Gastrocnemius medialis (tissue), 4 donors: ENCODE data around the gene SEPHS2. TPM values are rescaled to one million over a fixed set of nuclear protein-coding genes. Genes with fewer than 3 reads are reported as not detected.

Experiments used
- ATAC-seq, 2 donors: fragments of 150-250 bp; one replicate each; pipeline ENCODE4 v1.9.1; 2016
- DNase-seq, 2 donors: peaks; one replicate each; pipeline ENCODE4 v3.0.0-alpha.2; 2019
- H3K27ac ChIP-seq, 4 donors: fragments of 200-600 bp; sonication (generic); 1 replicate in 1 of 4; 2 replicates in 3 of 4; pipeline ENCODE4 v1.5.1; 2016 to 2018; ENCODE audit warnings: mild to moderate bottlenecking in 2 of 4, moderate library complexity in 1 of 4
- H3K27me3 ChIP-seq, 3 donors: fragments of 200-600 bp; sonication (generic) in 2 of 3; 1 replicate in 1 of 3; 2 replicates in 2 of 3; pipeline versions ENCODE4 v1.5.1 to v1.6.0; 2016 to 2019; ENCODE audit warnings: mild to moderate bottlenecking in 1 of 3, moderate library complexity in 1 of 3
- H3K36me3 ChIP-seq, 2 donors: fragments of 200-600 bp; sonication (generic) in 1 of 2; one replicate each; pipeline ENCODE4 v1.5.1; 2017 to 2018
- H3K4me1 ChIP-seq, 2 donors: fragments of 200-600 bp; sonication (generic) in 1 of 2; one replicate each; pipeline ENCODE4 v1.5.1; 2016 to 2017; ENCODE audit warnings: mild to moderate bottlenecking in 2 of 2
- H3K4me3 ChIP-seq, 4 donors: fragments of 200-600 bp; sonication (generic) in 3 of 4; 1 replicate in 1 of 4; 2 replicates in 3 of 4; pipeline ENCODE4 v1.5.1; 2016 to 2019; ENCODE audit warnings: mild to moderate bottlenecking in 2 of 4
- H3K9me3 ChIP-seq, 3 donors: fragments of 200-600 bp; sonication (generic) in 2 of 3; 1 replicate in 1 of 3; 2 replicates in 2 of 3; pipeline ENCODE4 v1.5.1; 2016 to 2019
- POLR2A ChIP-seq, 2 donors: fragments of 450-650 bp; IDR thresholded peaks; one replicate each; pipeline ENCODE4 v1.6.1; 2017; ENCODE audit warnings: antibody characterized with exemption in 2 of 2, mild to moderate bottlenecking in 2 of 2, moderate library complexity in 2 of 2
- in situ Hi-C, 4 donors: fragments of 200-750 bp; cut with MboI; loops; one replicate each; pipeline versions ENCODE4 v1.15.0 to v1.8.0; 2017; ENCODE audit warnings: low sequenced_read_pairs in 4 of 4
- intact Hi-C: fragments of 100-400 bp; cut with DNase I; formaldehyde crosslinking; loops from one replicate; pipeline ENCODE4 v1.15.1; 2023; ENCODE audit warnings: low total_unique reads
- total RNA-seq, 4 donors: library from RNA; depleted of rRNA; stranded (reverse); fragments of >200 nt; gene quantifications; one replicate each; pipeline versions ENCODE4 v1.1.0 to v1.2.3, GENCODE V29; 2016
- TF ChIP-seq, protein P1 (sequence below), 5 experiments: fragments of 450-650 bp in 3 of 5; fragments of 200-600 bp in 2 of 5; sonication (generic) in 2 of 5; IDR thresholded peaks in 4 of 5; conservative IDR thresholded peaks in 1 of 5; 1 replicate in 4 of 5; 2 replicates in 1 of 5; pipeline ENCODE4 v1.5.1; 2016 to 2019; ENCODE audit warnings: antibody characterized with exemption in 5 of 5, mild to moderate bottlenecking in 3 of 5, moderate library complexity in 3 of 5

The SEPHS2 gene
- total RNA-seq, 4 donors from 2014 or later: 23.7 to 29.5 (median 27.4) TPM

DNA sequence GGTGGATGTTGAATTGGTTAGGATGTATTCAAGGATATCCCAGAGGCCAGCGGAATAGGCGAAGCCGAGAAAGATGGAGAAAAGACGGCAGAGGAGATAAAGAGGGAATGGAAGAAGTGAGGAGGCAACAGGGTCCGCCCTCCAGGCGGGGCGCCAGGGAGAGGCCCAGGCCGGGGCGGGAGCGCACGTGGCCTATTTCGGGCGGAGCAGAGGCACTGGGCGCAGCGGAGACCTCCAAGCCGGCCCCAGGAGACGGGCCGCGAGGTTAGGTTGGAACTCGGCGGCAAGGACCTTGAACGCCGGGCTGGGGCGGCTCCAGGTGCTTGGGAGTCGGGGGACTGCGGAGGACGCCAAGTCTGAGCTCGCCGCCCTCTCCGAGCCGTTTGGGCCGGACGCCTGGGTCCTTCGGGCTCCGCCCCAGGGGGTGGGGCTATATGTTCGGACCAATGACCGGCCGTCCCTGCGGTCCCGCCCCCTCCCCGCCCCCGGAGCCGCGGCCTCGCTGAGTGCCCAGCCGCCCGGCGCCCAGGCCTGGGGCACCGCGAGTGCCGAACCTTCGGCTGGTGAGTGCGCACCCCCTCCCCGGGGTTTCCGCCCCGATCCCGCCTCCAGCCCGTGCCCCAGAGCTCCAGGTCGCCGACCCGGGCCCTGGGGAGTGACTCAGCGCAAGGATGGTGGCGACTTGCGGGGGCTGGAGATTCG lies 38.4 kb downstream of the SEPHS2 start, which contains the start of gene ZNF771:
Gene ZNF771 (plus strand): TSS at position 505 of the 702 bp plus-strand sequence. CDS start 448 bp downstream, outside the sequence.
- peak; percentile 84 to 90 for DNase-seq
- in situ Hi-C loops: loop anchor here in 2 of 4 donors (25.0 kb wide), 2 partner anchors 295 to 345 kb away; partner anchors contain the start of genes ALDOA (in 1 of the 2), GDPD3 (in 1 of the 2) and MAPK3 (in 1 of the 2)
- ATAC-seq: peak; percentile 91
- H3K9me3 ChIP-seq: no peaks in the 10 kb centered on the region
- no peaks in the 10 kb centered on the region for H3K27me3 ChIP-seq
- peak within 1 kb of the TSS; percentile 59 to 98 (median 85) for H3K4me3 ChIP-seq
- peak within 1 kb of the TSS; percentile 92 to 98 (median 94) for H3K27ac ChIP-seq
- peak; percentile 83 to 85 for TF ChIP-seq POLR2A (IDR thresholded peaks at IDR 0.05)
- TF ChIP-seq, protein P1, sequence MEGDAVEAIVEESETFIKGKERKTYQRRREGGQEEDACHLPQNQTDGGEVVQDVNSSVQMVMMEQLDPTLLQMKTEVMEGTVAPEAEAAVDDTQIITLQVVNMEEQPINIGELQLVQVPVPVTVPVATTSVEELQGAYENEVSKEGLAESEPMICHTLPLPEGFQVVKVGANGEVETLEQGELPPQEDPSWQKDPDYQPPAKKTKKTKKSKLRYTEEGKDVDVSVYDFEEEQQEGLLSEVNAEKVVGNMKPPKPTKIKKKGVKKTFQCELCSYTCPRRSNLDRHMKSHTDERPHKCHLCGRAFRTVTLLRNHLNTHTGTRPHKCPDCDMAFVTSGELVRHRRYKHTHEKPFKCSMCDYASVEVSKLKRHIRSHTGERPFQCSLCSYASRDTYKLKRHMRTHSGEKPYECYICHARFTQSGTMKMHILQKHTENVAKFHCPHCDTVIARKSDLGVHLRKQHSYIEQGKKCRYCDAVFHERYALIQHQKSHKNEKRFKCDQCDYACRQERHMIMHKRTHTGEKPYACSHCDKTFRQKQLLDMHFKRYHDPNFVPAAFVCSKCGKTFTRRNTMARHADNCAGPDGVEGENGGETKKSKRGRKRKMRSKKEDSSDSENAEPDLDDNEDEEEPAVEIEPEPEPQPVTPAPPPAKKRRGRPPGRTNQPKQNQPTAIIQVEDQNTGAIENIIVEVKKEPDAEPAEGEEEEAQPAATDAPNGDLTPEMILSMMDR (IDR thresholded peaks at IDR 0.05 in 4 of 5, conservative IDR thresholded peaks at IDR 0.05 in 1 of 5): no peak
- H3K36me3 ChIP-seq: no peaks in the 10 kb centered on the region
- intact Hi-C loops: loop anchor here (1.0 to 2.0 kb wide), 2 partner anchors 12 to 28 kb away; partner anchors contain the start of gene ZNF48
- peaks cover 23 to 28% of the 10 kb centered on the region in 2 donors for H3K4me1 ChIP-seq

DNA sequence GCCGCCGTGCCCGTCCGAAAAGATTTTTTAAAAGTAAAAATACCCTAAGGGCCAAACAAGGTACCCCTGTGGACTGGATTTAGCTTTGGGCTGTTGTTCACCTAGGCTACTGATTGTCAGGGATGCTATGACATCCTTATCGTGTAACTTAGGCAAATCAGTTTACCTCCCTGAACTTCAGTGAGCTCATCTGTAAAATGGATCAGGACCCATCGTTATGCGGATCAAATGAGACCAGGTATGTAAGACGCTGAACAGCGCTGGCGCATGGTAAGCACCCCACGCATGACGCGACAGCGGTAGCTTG lies 38.9 kb downstream of the SEPHS2 start:
- no peaks in the 10 kb centered on the region for H3K9me3 ChIP-seq
- peaks cover 23 to 28% of the 10 kb centered on the region in 2 donors for H3K4me1 ChIP-seq
- TF ChIP-seq, protein P1 (IDR thresholded peaks at IDR 0.05 in 4 of 5, conservative IDR thresholded peaks at IDR 0.05 in 1 of 5): no peak
- peak overlapping the region; percentile 59 to 98 (median 85) for H3K4me3 ChIP-seq
- intact Hi-C loops (loop anchor here (1.0 to 2.0 kb wide), 2 partner anchors 11 to 28 kb away; partner anchors contain the start of gene ZNF48), in situ Hi-C loops (loop anchor here in 2 of 4 donors (25.0 kb wide), 2 partner anchors 294 to 344 kb away; partner anchors contain the start of genes ALDOA (in 1 of the 2), GDPD3 (in 1 of the 2) and MAPK3 (in 1 of the 2))
- peak overlapping the region; percentile 92 to 98 (median 94) for H3K27ac ChIP-seq
- DNase-seq: no peak
- H3K36me3 ChIP-seq: no peaks in the 10 kb centered on the region
- ATAC-seq: no peak
- H3K27me3 ChIP-seq: no peaks in the 10 kb centered on the region

DNA sequence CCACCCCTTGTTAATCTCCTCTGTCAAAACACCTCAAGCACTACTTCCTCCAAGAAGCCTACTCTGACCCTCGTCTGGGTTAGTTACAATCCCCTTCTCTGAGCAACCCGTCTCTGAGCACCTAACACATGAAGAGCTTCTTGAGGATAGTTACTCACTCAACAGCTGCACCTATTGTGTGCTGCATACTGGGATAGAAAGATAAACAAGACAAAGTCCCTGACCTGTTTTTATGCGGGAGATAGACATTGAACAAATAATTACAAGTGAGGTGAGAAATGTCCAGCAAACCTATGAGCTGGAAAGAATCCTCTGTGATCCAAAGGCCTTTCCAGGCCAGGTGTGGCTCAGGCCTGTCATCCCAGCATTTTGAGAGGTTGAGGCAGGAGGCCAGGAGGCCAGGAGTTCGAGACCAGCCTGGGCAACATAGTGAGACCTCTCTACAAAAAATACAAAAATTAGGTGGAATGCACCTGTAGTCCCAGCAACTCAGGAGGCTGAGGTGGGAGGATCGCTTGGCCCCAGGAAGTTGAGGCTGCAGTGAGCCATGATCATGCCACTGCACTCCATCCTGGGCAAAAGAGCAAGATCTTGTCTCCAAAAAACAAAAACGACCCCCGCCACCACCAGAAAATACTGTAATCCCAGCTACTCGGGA lies 43.8 kb downstream of the SEPHS2 start:
- ATAC-seq (no peak), DNase-seq (no peak)
- intact Hi-C loops: no loop called here
- no peaks in the 10 kb centered on the region for H3K9me3 ChIP-seq
- no peak overlapping the region for H3K4me3 ChIP-seq
- peaks cover 9 to 13% of the 10 kb centered on the region in 2 donors for H3K4me1 ChIP-seq
- H3K36me3 ChIP-seq: peaks cover 0 to 17% of the 10 kb centered on the region in 2 donors
- in situ Hi-C loops: loop anchor here in 2 of 4 donors (25.0 kb wide), 2 partner anchors 290 to 340 kb away; partner anchors contain the start of genes ALDOA (in 1 of the 2), GDPD3 (in 1 of the 2) and MAPK3 (in 1 of the 2)
- TF ChIP-seq, protein P1 (IDR thresholded peaks at IDR 0.05 in 4 of 5, conservative IDR thresholded peaks at IDR 0.05 in 1 of 5): no peak
- no peak for TF ChIP-seq POLR2A (IDR thresholded peaks at IDR 0.05)
- no peaks in the 10 kb centered on the region for H3K27me3 ChIP-seq
- no peak overlapping the region for H3K27ac ChIP-seq

DNA sequence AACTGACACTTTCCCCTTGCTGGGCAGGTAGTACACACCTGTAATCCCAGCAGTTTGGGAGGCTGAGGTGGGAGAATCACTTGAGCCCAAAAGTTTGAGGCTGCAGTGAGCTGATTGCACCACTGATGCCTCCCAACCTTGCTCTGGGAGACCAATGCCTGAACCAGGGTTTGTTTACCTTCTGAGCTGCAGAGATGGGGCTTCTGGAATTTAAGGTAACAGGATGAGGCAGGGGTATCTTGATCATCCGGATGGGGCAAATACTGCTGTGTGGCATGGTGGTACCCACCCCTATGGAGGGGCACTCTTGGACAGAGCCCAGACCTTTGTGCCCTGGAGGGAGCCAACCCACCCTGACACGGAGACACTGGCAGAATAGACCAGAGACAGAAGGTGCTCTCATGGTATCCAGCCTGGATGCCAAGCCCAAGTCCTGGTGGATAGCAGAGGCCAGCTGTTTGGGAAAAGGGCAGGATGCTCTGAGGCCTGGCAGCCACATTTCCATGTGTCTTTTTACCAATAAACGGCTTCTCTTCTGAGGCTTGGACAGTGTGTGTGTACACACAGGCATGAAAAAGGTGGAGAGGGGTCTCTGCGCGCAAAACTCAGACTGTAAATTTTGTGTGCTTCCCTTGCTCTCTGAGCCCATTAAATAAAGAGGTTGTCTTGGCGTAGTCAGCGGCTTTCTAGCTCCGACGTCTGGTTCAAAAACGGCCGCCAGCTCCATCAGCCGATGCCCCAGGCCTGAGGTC lies 46.1 kb downstream of the SEPHS2 start:
- no peak for TF ChIP-seq POLR2A (IDR thresholded peaks at IDR 0.05)
- TF ChIP-seq, protein P1 (IDR thresholded peaks at IDR 0.05 in 4 of 5, conservative IDR thresholded peaks at IDR 0.05 in 1 of 5): no peak
- intact Hi-C loops: no loop called here

More for the DNA sequence above, 46.1 kb downstream of the SEPHS2 start:
- Histone ChIP-seq H3K27ac (peak overlapping the region; percentile 26 to 78 (median 69)), H3K9me3 (no peaks in the 10 kb centered on the region), H3K4me1 (peaks cover 13 to 21% of the 10 kb centered on the region in 2 donors), H3K27me3 (no peaks in the 10 kb centered on the region), H3K4me3 (peak overlapping the region; percentile 66 to 93 (median 72)), H3K36me3 (peaks cover 0 to 17% of the 10 kb centered on the region in 2 donors)
- no peak for DNase-seq
- in situ Hi-C loops: loop anchor here in 2 of 4 donors (25.0 kb wide), 2 partner anchors 287 to 337 kb away; partner anchors contain the start of genes ALDOA (in 1 of the 2), GDPD3 (in 1 of the 2) and MAPK3 (in 1 of the 2)
- no peak for ATAC-seq
